H1 (cell line): Measurements from ENCODE around the gene PARP14.

ENCODE experiments used
- CTCF ChIP-seq, 3 experiments: IDR thresholded peaks; 1 replicate in 2 of 3; 2 replicates in 1 of 3; pipeline versions ENCODE4 v1.5.1 to v1.6.1; 2011; ENCODE audit warnings: low read length in 3 of 3, mild to moderate bottlenecking in 3 of 3, inconsistent platforms in 2 of 3, low read depth in 1 of 3, moderate library complexity in 1 of 3; ENCODE audit not compliant: insufficient read depth in 1 of 3; ENCODE audit errors: control extremely low read depth in 1 of 3
- EGR1 ChIP-seq: IDR thresholded peaks from 2 replicates; pipeline ENCODE4 v1.6.1; 2011; ENCODE audit warnings: low read depth, low read length, borderline replicate concordance
- GTF2F1 ChIP-seq: IDR thresholded peaks from 2 replicates; pipeline ENCODE4 v1.6.1; 2012; ENCODE audit warnings: low read depth, low read length, improper control_type of control experiment, borderline replicate concordance
- MAFK ChIP-seq: IDR thresholded peaks from 2 replicates; pipeline ENCODE4 v1.6.1; 2012; ENCODE audit warnings: low read depth, mild to moderate bottlenecking, improper control_type of control experiment, low read length
- MAX ChIP-seq: IDR thresholded peaks from 2 replicates; pipeline ENCODE4 v1.6.1; 2012; ENCODE audit warnings: inconsistent platforms
- PHF8 ChIP-seq: fragments of 200-600 bp; sonication (generic); conservative IDR thresholded peaks from 2 replicates; pipeline ENCODE4 v1.7.1; 2012; ENCODE audit warnings: low read depth, mild to moderate bottlenecking, inconsistent platforms, low read length, moderate library complexity
- RFX5 ChIP-seq: IDR thresholded peaks from 2 replicates; pipeline ENCODE4 v1.6.1; 2011; ENCODE audit warnings: low read depth, low read length, improper control_type of control experiment, borderline replicate concordance
- TAF1 ChIP-seq: IDR thresholded peaks from 2 replicates; pipeline ENCODE4 v1.6.1; 2011; ENCODE audit warnings: mild to moderate bottlenecking, low read depth, low read length
- ZNF274 ChIP-seq: IDR thresholded peaks from 2 replicates; pipeline ENCODE4 v1.7.0; 2012; ENCODE audit warnings: low read length, borderline replicate concordance; ENCODE audit errors: extremely low read depth

- no peak for TF ChIP-seq EGR1
- TF ChIP-seq PHF8, result no peak
- TF ChIP-seq CTCF (IDR thresholded peaks at IDR 0.05; ENCODE audit: control extremely low read depth in 1 of 3, insufficient read depth in 1 of 3, low read depth in 1 of 3, low read length in 3 of 3), result peak in 1 of 3 experiments; percentile 11; a peak in 1 of 4 replicates
- no peak for TF ChIP-seq ZNF274
- no peak for TF ChIP-seq TAF1
- no peak for TF ChIP-seq GTF2F1
- no peak for TF ChIP-seq RFX5
- TF ChIP-seq MAFK, result no peak
- TF ChIP-seq MAX, result no peak
Observed at GRCh38 chr3:122730240-122730639, 49.6 kb downstream of the PARP14 start.
